Measurements from ENCODE around the gene FYB2.

Gene FYB2

DNA sequence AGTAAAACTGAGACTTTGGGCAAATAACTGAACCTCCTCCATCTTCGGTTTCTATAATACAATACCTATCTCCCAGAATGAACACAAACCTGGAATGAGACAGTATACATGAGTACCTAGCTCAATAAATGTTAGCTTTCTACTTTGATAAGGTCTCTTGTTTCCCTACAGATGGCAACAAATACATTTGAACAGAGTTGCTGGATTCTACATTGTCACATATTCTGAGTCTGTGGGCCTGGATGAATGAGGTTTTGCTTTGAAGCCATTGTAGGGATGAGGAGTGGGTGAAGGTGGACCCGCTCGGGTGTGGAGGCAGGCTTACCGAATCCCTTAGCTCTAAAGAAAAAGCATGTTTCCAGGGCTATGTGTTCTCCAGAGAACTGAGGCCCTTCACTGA lies 13.9 kb upstream of the FYB2 start:
- no peak for DNase-seq (ENCODE audit: low read depth)

- DNase-seq (ENCODE audit: low read depth), result peak; percentile 44
Measured at GRCh38 chr1:56831871-56832693, 12.9 kb upstream of the FYB2 start.

- no peak for DNase-seq (ENCODE audit: low read depth)
Measured at GRCh38 chr1:56830052-56830451, 10.8 kb upstream of the FYB2 start.

- DNase-seq (ENCODE audit: low read depth), result no peak
Measured at GRCh38 chr1:56827711-56828110, 8.5 kb upstream of the FYB2 start.

DNA sequence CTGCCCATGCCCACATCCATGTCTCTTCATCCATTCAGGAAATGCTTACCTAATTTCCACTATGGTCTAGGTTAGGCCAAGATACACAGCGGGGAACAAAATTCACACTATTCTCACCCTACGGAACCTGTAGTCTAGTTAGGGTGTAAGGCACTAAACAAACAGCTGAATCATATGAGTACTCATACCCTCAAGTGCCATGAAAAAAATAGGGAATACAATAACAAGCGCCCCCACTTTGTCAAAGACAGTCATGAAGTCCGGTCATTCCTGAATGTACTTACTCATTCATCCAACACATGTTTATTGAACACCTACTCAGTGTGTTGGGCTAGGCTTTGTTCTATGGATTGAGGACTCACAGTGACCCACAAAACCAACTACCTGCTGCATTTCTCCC lies 6.2 kb upstream of the FYB2 start:
- DNase-seq (ENCODE audit: low read depth), result no peak

GRCh38 chr1:56824938-56825337 lies 5.7 kb upstream of the FYB2 start:
- DNase-seq (ENCODE audit: low read depth), result no peak

DNA sequence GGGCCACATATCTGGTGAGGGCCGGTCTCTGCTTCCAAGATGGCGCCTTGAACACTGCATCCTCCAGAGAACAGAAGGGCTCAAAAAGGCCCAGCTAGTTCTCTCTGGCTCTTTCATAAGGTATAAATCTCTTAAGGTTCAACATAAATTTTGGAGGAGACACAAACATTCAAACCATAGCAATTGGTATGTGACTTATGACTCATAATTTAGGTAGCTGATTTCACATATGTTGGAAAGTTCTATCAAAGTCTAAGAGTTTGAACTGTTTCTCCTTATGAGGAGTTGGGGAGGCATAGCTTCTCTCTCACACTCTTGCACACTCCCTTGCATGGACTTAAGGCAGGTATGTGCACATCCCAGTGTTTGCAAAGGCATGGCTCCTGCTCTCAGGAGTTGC lies 5.1 kb upstream of the FYB2 start:
- DNase-seq (ENCODE audit: low read depth), result no peak

DNA sequence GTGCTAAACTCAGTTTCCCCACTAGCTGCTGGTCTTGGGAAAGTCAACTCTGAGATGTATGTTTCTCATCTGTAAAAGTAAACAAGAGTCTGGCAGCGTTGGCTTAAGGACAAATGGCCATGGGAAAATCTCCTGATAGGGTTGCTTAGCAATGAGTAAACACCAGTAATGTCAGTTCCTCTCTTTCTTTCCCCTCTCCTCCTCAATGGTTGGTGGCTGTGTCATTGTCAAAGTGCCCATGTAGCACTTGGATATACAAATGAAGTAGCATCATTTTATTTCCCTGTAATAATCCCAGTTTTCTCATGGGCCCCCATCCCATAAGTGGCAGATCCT lies 2.2 kb upstream of the FYB2 start:
- no peak for DNase-seq (ENCODE audit: low read depth)

GRCh38 chr1:56820755-56821461 lies 1.7 kb upstream of the FYB2 start:
- DNase-seq (ENCODE audit: low read depth), result peak; percentile 43

DNA sequence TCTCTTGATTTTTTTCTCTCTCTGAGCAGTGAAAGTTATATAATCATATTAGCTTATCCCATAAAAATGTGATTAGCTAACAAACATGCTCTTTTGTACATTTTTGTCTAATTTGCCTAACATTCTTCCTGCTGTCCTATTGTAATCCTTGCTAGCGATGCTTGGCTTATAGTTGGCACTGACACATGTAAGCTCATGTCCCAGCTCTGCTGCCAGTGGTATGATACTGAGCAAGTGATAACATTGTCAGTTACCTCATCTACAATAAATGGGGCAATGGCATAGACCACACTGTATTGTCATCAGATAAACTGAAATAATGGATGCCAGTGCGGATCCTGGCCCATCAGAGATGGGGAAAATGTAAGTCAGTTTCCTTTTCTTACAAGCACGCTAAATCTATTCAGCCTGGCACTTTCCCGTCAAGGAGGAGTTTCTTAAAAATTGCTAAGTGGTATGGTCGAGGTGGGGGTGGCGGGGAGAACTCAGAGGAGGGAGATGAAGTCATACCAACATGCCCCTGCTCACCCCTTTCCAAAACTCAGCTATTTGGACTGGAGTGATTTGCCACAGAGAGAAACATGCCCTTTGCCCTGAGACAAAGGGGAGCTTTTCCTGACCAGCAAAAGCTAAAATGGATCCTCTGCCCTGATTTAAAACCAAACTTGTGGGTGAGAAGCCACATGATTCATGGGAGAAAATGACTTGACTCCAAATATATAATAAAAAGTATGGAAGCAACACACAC lies 1.3 kb downstream of the FYB2 start:
- DNase-seq (ENCODE audit: low read depth), result no peak

GRCh38 chr1:56816909-56817308 lies 2.3 kb downstream of the FYB2 start:
- no peak for DNase-seq (ENCODE audit: low read depth)

- no peak for DNase-seq (ENCODE audit: low read depth)
Measured at GRCh38 chr1:56816264-56816663, 2.9 kb downstream of the FYB2 start.

DNA sequence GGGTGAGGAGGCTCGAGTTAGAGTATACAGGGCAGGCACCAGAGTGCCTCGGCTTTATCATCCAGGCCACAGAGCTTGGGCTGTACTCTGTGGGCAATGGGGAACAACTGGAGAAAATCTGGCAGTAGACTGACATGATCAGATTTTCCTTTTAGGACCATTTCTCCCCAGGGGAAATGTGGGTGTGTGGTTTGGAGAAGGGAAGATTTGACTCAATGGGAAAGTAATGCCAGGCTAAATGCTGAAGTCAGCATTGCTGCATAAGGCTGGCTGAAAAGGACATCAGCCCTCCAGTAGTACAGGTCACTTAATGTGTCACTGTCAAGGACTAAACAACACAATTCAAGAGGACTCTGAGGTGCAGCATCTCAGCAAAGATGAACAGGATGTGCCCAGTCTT lies 5.0 kb downstream of the FYB2 start:
- no peak for DNase-seq (ENCODE audit: low read depth)

DNA sequence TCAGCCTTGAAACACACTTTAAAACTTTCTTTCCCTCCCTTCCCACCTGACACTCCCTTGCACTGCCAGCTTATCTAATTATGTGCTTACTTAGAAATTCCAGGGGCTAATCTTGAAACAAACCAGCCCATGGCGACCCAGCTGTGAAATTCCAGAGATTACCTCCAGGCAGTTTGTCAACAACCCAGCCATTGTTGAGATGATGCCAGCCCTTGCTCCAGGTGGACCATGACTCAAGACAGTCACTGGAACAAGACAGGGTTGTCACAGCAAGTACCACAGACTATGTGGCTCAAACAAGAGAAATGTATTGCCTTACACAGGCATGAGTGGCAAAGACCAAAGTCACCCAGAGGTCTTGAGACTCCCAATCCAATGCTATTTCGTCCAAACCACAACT lies 7.9 kb downstream of the FYB2 start:
- no peak for DNase-seq (ENCODE audit: low read depth)

- no peak for DNase-seq (ENCODE audit: low read depth)
Measured at GRCh38 chr1:56808410-56808809, 10.8 kb downstream of the FYB2 start.

DNA sequence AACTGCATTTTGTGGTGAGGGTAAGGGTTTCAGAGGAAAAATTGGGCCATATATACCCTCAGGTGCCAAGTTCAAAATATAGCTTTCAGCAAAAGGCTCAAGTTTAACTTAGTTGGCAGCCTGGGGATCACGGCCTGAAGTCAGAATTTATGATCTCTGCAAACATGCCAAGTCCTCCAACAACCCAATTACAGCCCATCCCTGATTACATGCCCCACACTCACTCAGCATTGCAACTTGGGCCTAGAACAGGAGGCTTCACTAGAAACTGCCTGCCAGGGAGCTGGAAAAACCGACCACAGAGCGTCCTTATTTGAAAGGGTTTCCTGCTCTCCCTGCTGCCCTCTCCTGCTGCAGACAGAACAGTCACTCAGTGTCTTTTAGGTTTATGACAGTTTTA lies 12.4 kb downstream of the FYB2 start:
- no peak for DNase-seq (ENCODE audit: low read depth)

- peak; percentile 14 for DNase-seq (ENCODE audit: low read depth)
Measured at GRCh38 chr1:56803561-56804156, 15.5 kb downstream of the FYB2 start.

DNA sequence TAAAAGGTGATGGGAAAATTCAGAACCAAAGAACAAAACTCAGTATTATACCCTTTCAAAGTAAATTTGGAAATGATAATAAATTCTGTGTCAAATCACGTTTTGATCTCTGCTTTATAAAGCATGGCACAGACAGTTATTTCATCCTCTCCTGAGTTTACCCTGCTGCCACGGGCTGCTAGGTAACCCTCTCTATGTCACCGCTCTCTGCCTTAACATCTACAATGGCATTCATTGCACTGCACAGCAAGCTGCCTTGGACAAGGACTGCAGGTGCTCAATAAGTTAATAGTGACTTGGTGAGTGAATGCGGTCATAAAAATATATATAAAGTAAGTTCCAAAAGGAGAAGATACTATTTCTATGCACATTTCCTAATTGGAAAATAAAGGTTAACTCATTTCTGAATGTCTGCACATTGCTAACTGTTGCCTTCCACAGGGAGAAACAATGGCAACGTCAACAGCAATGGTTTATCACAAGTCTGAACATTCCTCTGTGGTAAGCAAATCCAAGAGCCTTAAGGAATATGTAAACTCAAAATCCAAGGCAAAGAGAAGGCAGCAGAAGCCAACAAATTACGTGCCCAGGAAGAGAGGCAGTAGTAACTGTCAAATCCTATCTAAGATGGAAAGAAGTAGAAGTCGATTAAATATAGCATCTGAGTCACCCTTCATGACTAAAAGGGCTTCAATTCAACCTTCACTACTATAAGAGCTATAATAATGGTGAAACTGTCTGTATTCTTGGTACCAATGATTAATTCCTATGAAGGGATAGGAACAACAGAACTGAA lies 19.4 kb downstream of the FYB2 start:
- DNase-seq (ENCODE audit: low read depth), result no peak

DNA sequence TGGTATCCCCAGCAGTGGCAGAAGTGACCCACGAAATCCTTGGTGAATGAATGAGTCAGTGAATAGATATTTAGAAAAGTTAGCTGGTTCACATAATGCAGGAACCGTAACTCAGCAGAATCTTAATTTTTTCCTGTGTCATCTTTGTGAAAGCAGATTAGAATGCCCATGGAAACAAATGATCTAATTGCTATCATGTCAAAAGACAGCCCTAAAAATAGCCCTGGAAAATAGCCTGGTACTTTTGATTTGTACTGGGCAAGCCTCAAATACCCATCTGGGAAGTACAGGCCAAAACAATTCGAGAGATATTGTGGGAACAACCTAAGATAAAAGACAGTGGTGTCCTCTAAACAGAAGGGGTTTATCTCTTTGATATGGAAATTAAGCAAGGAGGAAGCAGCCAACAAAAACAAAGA lies 21.1 kb downstream of the FYB2 start:
- DNase-seq (ENCODE audit: low read depth), result no peak

- DNase-seq (ENCODE audit: low read depth), result no peak
Measured at GRCh38 chr1:56797065-56797685, 22.0 kb downstream of the FYB2 start.

GRCh38 chr1:56795870-56796269 lies 23.3 kb downstream of the FYB2 start:
- DNase-seq (ENCODE audit: low read depth), result no peak

Measured in CMK (cell line).